HepG2 (cell line): ENCODE measurements around the gene CPVL. TPM values are rescaled to one million over a fixed set of nuclear protein-coding genes. Genes with fewer than 3 reads are reported as not detected.
A peak's percentile ranks its signal among the peaks of the same experiment; 100 is the strongest.

ENCODE experiments used
- DNMT1 ChIP-seq: sonication (generic); formaldehyde crosslinking; IDR thresholded peaks from 2 replicates; pipeline ENCODE4 v1.5.1; 2020; ENCODE audit warnings: mild to moderate bottlenecking, missing genetic modification reagents
- ERF ChIP-seq: IDR thresholded peaks from 2 replicates; pipeline ENCODE4 v1.6.1; 2018; ENCODE audit warnings: missing biosample characterization, missing genetic modification reagents
- GABPA ChIP-seq, 2 experiments: IDR thresholded peaks; 2 replicates each; pipeline ENCODE4 v1.6.1; 2011 to 2016; ENCODE audit warnings: low read depth in 2 of 2, low read length in 1 of 2, missing biosample characterization in 1 of 2, missing genetic modification characterization in 1 of 2
- HMG20B ChIP-seq: conservative IDR thresholded peaks from 2 replicates; pipeline ENCODE4 v1.6.1; 2016; ENCODE audit warnings: missing genetic modification reagents, missing compliant biosample characterization
- POLR2G ChIP-seq: fragments of 200-400 bp; formaldehyde crosslinking; IDR thresholded peaks from 2 replicates; pipeline ENCODE4 v1.6.1; 2018; ENCODE audit warnings: mild to moderate bottlenecking, low read depth, low read length, moderate library complexity
- PRDM15 ChIP-seq: sonication (generic); formaldehyde crosslinking; IDR thresholded peaks from 2 replicates; pipeline ENCODE4 v1.4.0; 2020; ENCODE audit warnings: missing genetic modification reagents
- RBM39 ChIP-seq: fragments of 200-400 bp; formaldehyde crosslinking; IDR thresholded peaks from one replicate; pipeline ENCODE4 v1.6.1; 2018; ENCODE audit warnings: antibody characterized with exemption, mild to moderate bottlenecking, low read depth, low read length; ENCODE audit not compliant: poor library complexity, severe bottlenecking
- TAF1 ChIP-seq: sonication (generic); formaldehyde crosslinking; IDR thresholded peaks from 2 replicates; pipeline ENCODE4 v1.4.0; 2020; ENCODE audit warnings: missing genetic modification reagents
- TMF1 ChIP-seq: sonication (generic); formaldehyde crosslinking; IDR thresholded peaks from 2 replicates; pipeline ENCODE4 v1.8.1; 2022; ENCODE audit warnings: low read depth, missing genetic modification reagents
- ZBTB7A ChIP-seq: sonication (generic); formaldehyde crosslinking; IDR thresholded peaks from 2 replicates; pipeline ENCODE4 v1.8.0; 2022; ENCODE audit warnings: mild to moderate bottlenecking, missing genetic modification reagents
- ZC3H13 ChIP-seq: sonication (generic); formaldehyde crosslinking; IDR thresholded peaks from 2 replicates; pipeline ENCODE4 v1.8.1; 2023; ENCODE audit warnings: mild to moderate bottlenecking, missing genetic modification reagents, moderate library complexity
- ZNF143 ChIP-seq: sonication (generic); formaldehyde crosslinking; IDR thresholded peaks from 2 replicates; pipeline ENCODE4 v1.4.0; 2020; ENCODE audit warnings: missing genetic modification reagents
- ZNF253 ChIP-seq: sonication (generic); formaldehyde crosslinking; IDR thresholded peaks from 2 replicates; pipeline ENCODE4 v1.8.0; 2022; ENCODE audit warnings: mild to moderate bottlenecking, missing genetic modification reagents, borderline replicate concordance
- ZNF552 ChIP-seq: sonication (generic); formaldehyde crosslinking; IDR thresholded peaks from 2 replicates; pipeline ENCODE4 v1.9.0; 2022; ENCODE audit warnings: missing genetic modification reagents, mild to moderate bottlenecking, borderline replicate concordance
- ZNF574 ChIP-seq: sonication (generic); formaldehyde crosslinking; IDR thresholded peaks from 2 replicates; pipeline ENCODE4 v1.4.0; 2020; ENCODE audit warnings: missing genetic modification reagents
- ZNF747 ChIP-seq: sonication (generic); formaldehyde crosslinking; IDR thresholded peaks from 2 replicates; pipeline ENCODE4 v1.8.1; 2023; ENCODE audit warnings: missing genetic modification reagents, mild to moderate bottlenecking, borderline replicate concordance
- ZNF83 ChIP-seq: sonication (generic); formaldehyde crosslinking; IDR thresholded peaks from 2 replicates; pipeline ENCODE4 v1.4.0; 2020; ENCODE audit warnings: missing genetic modification reagents, mild to moderate bottlenecking, borderline replicate concordance
- polyA plus RNA-seq, 8 experiments: library from polyadenylated mRNA; depleted of rRNA in 3 of 8; stranded (reverse) in 7 of 8; unstranded in 1 of 8; fragments of >200 nt; fragmentation: Illumina TruSeq in 4 of 8; extraction: Trizol in 4 of 8; gene quantifications; 2 replicates each; pipeline versions ENCODE4 v1.2.1 to v1.2.3, GENCODE V29; 2011 to 2016; ENCODE audit warnings: low read depth in 4 of 8, missing spikeins in 1 of 8, mixed read lengths in 1 of 8; ENCODE audit not compliant: insufficient read depth in 1 of 8
- total RNA-seq, 5 experiments: library from RNA; depleted of rRNA; stranded (reverse); fragments of >200 nt; fragmentation: Illumina TruSeq; extraction: Trizol; gene quantifications; 2 replicates each; pipeline ENCODE4 v1.2.3, GENCODE V29; 2016; ENCODE audit warnings: low read depth in 1 of 5
- TF ChIP-seq, protein P1 (sequence below): IDR thresholded peaks from 2 replicates; pipeline ENCODE4 v1.6.1; 2016; ENCODE audit warnings: missing genetic modification reagents, missing compliant biosample characterization
- TF ChIP-seq, protein P2 (sequence below): sonication (generic); formaldehyde crosslinking; conservative IDR thresholded peaks from 2 replicates; pipeline ENCODE4 v1.4.0; 2020; ENCODE audit warnings: missing genetic modification reagents
- TF ChIP-seq, protein P3 (sequence below): sonication (generic); IDR thresholded peaks from 2 replicates; pipeline ENCODE4 v1.6.1; 2016; ENCODE audit warnings: low read depth, borderline replicate concordance

The CPVL gene
- total and polyA plus RNA-seq, 2 of the 13 experiments (the other 11 are each of a cell fraction or from before 2014, with no cell fraction given): 59.2 to 294 TPM

- TF ChIP-seq ZNF83 (CRISPR knock-in tag) (0 out of 2 replicates have a peak, but pooled peaks have one; percentile 41), POLR2G (peak; percentile 83), ZBTB7A (peak; percentile 51; the same call in 1 of the 2 replicates), RBM39 (no peak), HMG20B (CRISPR knock-in tag) (no peak), PRDM15 (CRISPR knock-in tag) (no peak), TAF1 (CRISPR knock-in tag) (peak; percentile 68), ZNF747 (CRISPR knock-in tag) (no peak; the same call in 1 of the 2 replicates), ZNF253 (CRISPR knock-in tag) (0 out of 2 replicates have a peak, but pooled peaks have one; percentile 34), GABPA (IDR thresholded peaks at IDR 0.05; ENCODE audit: low read depth, low read length) (no peak), GABPA (CRISPR knock-in tag; IDR thresholded peaks at IDR 0.05; ENCODE audit: low read depth) (peak; percentile 42), DNMT1 (CRISPR knock-in tag) (peak; percentile 83), ZNF574 (CRISPR knock-in tag) (peak; percentile 73), ZNF552 (CRISPR knock-in tag) (no peak), ZC3H13 (CRISPR knock-in tag) (peak; percentile 65; the same call in 1 of the 2 replicates), TMF1 (CRISPR knock-in tag) (no peak; the same call in 1 of the 2 replicates), ERF (CRISPR knock-in tag) (no peak; the same call in 1 of the 2 replicates), ZNF143 (CRISPR knock-in tag) (peak; percentile 36; the same call in 1 of the 2 replicates)
- TF ChIP-seq, protein P1, sequence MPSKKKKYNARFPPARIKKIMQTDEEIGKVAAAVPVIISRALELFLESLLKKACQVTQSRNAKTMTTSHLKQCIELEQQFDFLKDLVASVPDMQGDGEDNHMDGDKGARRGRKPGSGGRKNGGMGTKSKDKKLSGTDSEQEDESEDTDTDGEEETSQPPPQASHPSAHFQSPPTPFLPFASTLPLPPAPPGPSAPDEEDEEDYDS (CRISPR knock-in tag): peak; percentile 96
- TF ChIP-seq, protein P2, sequence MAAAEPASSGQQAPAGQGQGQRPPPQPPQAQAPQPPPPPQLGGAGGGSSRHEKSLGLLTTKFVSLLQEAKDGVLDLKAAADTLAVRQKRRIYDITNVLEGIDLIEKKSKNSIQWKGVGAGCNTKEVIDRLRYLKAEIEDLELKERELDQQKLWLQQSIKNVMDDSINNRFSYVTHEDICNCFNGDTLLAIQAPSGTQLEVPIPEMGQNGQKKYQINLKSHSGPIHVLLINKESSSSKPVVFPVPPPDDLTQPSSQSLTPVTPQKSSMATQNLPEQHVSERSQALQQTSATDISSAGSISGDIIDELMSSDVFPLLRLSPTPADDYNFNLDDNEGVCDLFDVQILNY: no peak
- TF ChIP-seq, protein P3, sequence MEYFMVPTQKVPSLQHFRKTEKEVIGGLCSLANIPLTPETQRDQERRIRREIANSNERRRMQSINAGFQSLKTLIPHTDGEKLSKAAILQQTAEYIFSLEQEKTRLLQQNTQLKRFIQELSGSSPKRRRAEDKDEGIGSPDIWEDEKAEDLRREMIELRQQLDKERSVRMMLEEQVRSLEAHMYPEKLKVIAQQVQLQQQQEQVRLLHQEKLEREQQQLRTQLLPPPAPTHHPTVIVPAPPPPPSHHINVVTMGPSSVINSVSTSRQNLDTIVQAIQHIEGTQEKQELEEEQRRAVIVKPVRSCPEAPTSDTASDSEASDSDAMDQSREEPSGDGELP: peak; percentile 52; the same call in 1 of the 2 replicates
These were observed 48.5 kb upstream of the CPVL start, which contains the start of gene CHN2 (continued) for GRCh38 chr7:29194594-29195427.
